Panc1 (cell line): ENCODE results near the gene RBMS1.

Experiments
- POLR2AphosphoS5 ChIP-seq: IDR thresholded peaks from 2 replicates; pipeline ENCODE4 v1.6.1; 2012; ENCODE audit warnings: mild to moderate bottlenecking, low read depth, low read length, moderate library complexity
- REST ChIP-seq, 2 experiments: IDR thresholded peaks; 2 replicates each; pipeline ENCODE4 v1.6.1; 2011 to 2012; ENCODE audit warnings: low read depth in 2 of 2, control low read depth in 1 of 2, low read length in 1 of 2, mild to moderate bottlenecking in 1 of 2, moderate library complexity in 1 of 2; ENCODE audit not compliant: insufficient read depth in 1 of 2
- TF ChIP-seq, protein P1 (sequence below): fragments of 450-650 bp; IDR thresholded peaks from 2 replicates; pipeline ENCODE4 v1.5.1; 2017; ENCODE audit warnings: mild to moderate bottlenecking

GRCh38 chr2:160442603-160443002 lies 51.0 kb downstream of the RBMS1 start:
- TF ChIP-seq, protein P1, sequence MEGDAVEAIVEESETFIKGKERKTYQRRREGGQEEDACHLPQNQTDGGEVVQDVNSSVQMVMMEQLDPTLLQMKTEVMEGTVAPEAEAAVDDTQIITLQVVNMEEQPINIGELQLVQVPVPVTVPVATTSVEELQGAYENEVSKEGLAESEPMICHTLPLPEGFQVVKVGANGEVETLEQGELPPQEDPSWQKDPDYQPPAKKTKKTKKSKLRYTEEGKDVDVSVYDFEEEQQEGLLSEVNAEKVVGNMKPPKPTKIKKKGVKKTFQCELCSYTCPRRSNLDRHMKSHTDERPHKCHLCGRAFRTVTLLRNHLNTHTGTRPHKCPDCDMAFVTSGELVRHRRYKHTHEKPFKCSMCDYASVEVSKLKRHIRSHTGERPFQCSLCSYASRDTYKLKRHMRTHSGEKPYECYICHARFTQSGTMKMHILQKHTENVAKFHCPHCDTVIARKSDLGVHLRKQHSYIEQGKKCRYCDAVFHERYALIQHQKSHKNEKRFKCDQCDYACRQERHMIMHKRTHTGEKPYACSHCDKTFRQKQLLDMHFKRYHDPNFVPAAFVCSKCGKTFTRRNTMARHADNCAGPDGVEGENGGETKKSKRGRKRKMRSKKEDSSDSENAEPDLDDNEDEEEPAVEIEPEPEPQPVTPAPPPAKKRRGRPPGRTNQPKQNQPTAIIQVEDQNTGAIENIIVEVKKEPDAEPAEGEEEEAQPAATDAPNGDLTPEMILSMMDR, result no peak
- TF ChIP-seq POLR2AphosphoS5 (no peak), REST (IDR thresholded peaks at IDR 0.05; ENCODE audit: insufficient read depth in 1 of 2, low read depth in 2 of 2, low read length in 1 of 2) (no peak)
